ENCODE measurements around the gene IQCF2.
"Not testable (repeated sequence)": the region's sequence is repeated elsewhere in the genome, so short reads cannot be mapped to it uniquely, and the experiment has no call there.

Gene IQCF2

GRCh38 chr3:51860703-51861665 is at the start of gene IQCF2:
Gene IQCF2, plus strand, starts transcription at chr3:51861615. Its CDS starts 52 bp downstream, at chr3:51861667.
- DNase-seq, result no peak

- DNase-seq, result no peak
Observed at GRCh38 chr3:51813539-51813938, 47.9 kb upstream of the IQCF2 start.

- no peak for DNase-seq
Observed at GRCh38 chr3:51814034-51814433, 47.4 kb upstream of the IQCF2 start.

- no peak for DNase-seq
Observed at GRCh38 chr3:51815614-51816013, 45.8 kb upstream of the IQCF2 start.

GRCh38 chr3:51816723-51817122 is 44.7 kb upstream of the IQCF2 start:
- DNase-seq, result no peak

GRCh38 chr3:51817375-51817774 is 44.0 kb upstream of the IQCF2 start:
- no peak for DNase-seq

- no peak for DNase-seq
Observed at GRCh38 chr3:51819151-51819550, 42.3 kb upstream of the IQCF2 start.

GRCh38 chr3:51819709-51820406 is 41.6 kb upstream of the IQCF2 start:
- DNase-seq, result peak in 1 of 2 donors; percentile 45

- no peak for DNase-seq
Observed at GRCh38 chr3:51828297-51828696, 33.1 kb upstream of the IQCF2 start.

- no peak for DNase-seq
Observed at GRCh38 chr3:51830345-51830744, 31.1 kb upstream of the IQCF2 start.

- DNase-seq, result no peak
Observed at GRCh38 chr3:51830836-51831385, 30.5 kb upstream of the IQCF2 start.

- DNase-seq, result no peak
Observed at GRCh38 chr3:51836606-51837005, 24.8 kb upstream of the IQCF2 start.

- no peak for DNase-seq
Observed at GRCh38 chr3:51845129-51845528, 16.3 kb upstream of the IQCF2 start.

- DNase-seq, result not testable (repeated sequence)
Observed at GRCh38 chr3:51855411-51855810, 6.0 kb upstream of the IQCF2 start.

- no peak for DNase-seq
Observed at GRCh38 chr3:51862886-51863285, 1.5 kb downstream of the IQCF2 start.

GRCh38 chr3:51868896-51869295 is 7.5 kb downstream of the IQCF2 start:
- DNase-seq, result not testable (repeated sequence)

GRCh38 chr3:51869304-51869703 is 7.9 kb downstream of the IQCF2 start:
- DNase-seq, result no peak

- no peak for DNase-seq
Observed at GRCh38 chr3:51873253-51873766, 11.9 kb downstream of the IQCF2 start.

GRCh38 chr3:51873876-51874275 is 12.5 kb downstream of the IQCF2 start:
- DNase-seq, result no peak

GRCh38 chr3:51874411-51874810 is 13.0 kb downstream of the IQCF2 start:
- no peak for DNase-seq

GRCh38 chr3:51874889-51875288 is 13.5 kb downstream of the IQCF2 start:
- DNase-seq, result no peak

GRCh38 chr3:51875501-51875900 is 14.1 kb downstream of the IQCF2 start, which contains the start of gene IQCF5:
Gene IQCF5, minus strand, starts transcription at chr3:51875601. Its CDS starts 70 bp downstream, at chr3:51875531.
- no peak for DNase-seq

- no peak for DNase-seq
Observed at GRCh38 chr3:51876186-51876585, 14.8 kb downstream of the IQCF2 start.
